NCI-H2196 (cell line): ENCODE measurements around the gene HBM.
A peak's percentile ranks its signal among the peaks of the same experiment; 100 is the strongest.
"Not testable (repeated sequence)": the region's sequence is repeated elsewhere in the genome, so short reads cannot be mapped to it uniquely, and the experiment has no call there.

Experiments used
- DNase-seq: peaks from one replicate; lab custom pipeline; 2025; ENCODE audit not compliant: unreplicated experiment; lab: John Stamatoyannopoulos, UW

Gene HBM

GRCh38 chr16:144797-145252, 21.0 kb upstream of the HBM start:
- no peak for DNase-seq

GRCh38 chr16:146646-147045, 19.1 kb upstream of the HBM start:
- no peak for DNase-seq

GRCh38 chr16:149024-149660, 16.6 kb upstream of the HBM start:
- DNase-seq = no peak

GRCh38 chr16:152141-153128, 13.3 kb upstream of the HBM start, which contains the start of gene HBZ:
Gene HBZ (plus strand): TSS chr16:152644. CDS start chr16:152910, 266 bp downstream.
- no peak for DNase-seq

GRCh38 chr16:153129-153521, 12.7 kb upstream of the HBM start:
- DNase-seq = not testable (repeated sequence)

GRCh38 chr16:153550-154216, 12.1 kb upstream of the HBM start:
- not testable (repeated sequence) for DNase-seq

GRCh38 chr16:154217-155030, 11.4 kb upstream of the HBM start:
- DNase-seq = peak; percentile 30

GRCh38 chr16:155031-155398, 10.8 kb upstream of the HBM start:
- no peak for DNase-seq

- no peak for DNase-seq
Observed at GRCh38 chr16:159136-159849, 6.5 kb upstream of the HBM start.

GRCh38 chr16:160242-160641, 5.5 kb upstream of the HBM start:
- DNase-seq = not testable (repeated sequence)

GRCh38 chr16:160691-161190, 5.0 kb upstream of the HBM start:
- DNase-seq = no peak

- no peak for DNase-seq
Observed at GRCh38 chr16:162271-162991, 3.3 kb upstream of the HBM start.

- not testable (repeated sequence) for DNase-seq
Observed at GRCh38 chr16:163139-163538, 2.6 kb upstream of the HBM start.

- not testable (repeated sequence) for DNase-seq
Observed at GRCh38 chr16:163696-164095, 2.1 kb upstream of the HBM start.

GRCh38 chr16:164134-164823, 1.5 kb upstream of the HBM start:
- not testable (repeated sequence) for DNase-seq

- DNase-seq = no peak
Observed at GRCh38 chr16:164827-165538, 795 bp upstream of the HBM start.

GRCh38 chr16:166375-167121, 770 bp downstream of the HBM start:
- no peak for DNase-seq
